CD4-positive, CD25-positive, alpha-beta regulatory T cell (primary cell): Measurements from ENCODE around the gene PLCL1. TPM values are rescaled to one million over a fixed set of nuclear protein-coding genes. Genes with fewer than 3 reads are reported as not detected.

ENCODE experiments used
- ATAC-seq, 2 donors: fragments of 150-1000 bp; cut with Tn5 transposase; one replicate each; pipeline ENCODE4 v1.10.0; 2021; ENCODE audit warnings: low read depth in 2 of 2, moderate number of reproducible peaks in 2 of 2, moderate library complexity in 1 of 2
- DNase-seq, 3 donors: peaks; one replicate each; pipeline versions ENCODE4 v3.0.0 to v3.0.0-alpha.2; 2012 to 2022; ENCODE audit warnings: mixed read lengths in 1 of 3
- H3K27ac ChIP-seq: one replicate; pipeline ENCODE4 v1.7.0; 2013; ENCODE audit warnings: mild to moderate bottlenecking, low read length; ENCODE audit not compliant: insufficient read depth, poor library complexity, severe bottlenecking
- H3K27me3 ChIP-seq: one replicate; pipeline ENCODE4 v1.7.0; 2013; ENCODE audit warnings: low read length; ENCODE audit not compliant: control insufficient read depth, insufficient read depth
- H3K36me3 ChIP-seq: one replicate; pipeline ENCODE4 v1.7.0; 2013; ENCODE audit warnings: mild to moderate bottlenecking, low read length, moderate library complexity; ENCODE audit not compliant: control insufficient read depth, insufficient read depth
- H3K4me1 ChIP-seq: 2 replicates; pipeline ENCODE4 v1.7.0; 2013; ENCODE audit warnings: mild to moderate bottlenecking, low read length; ENCODE audit not compliant: insufficient read depth, control insufficient read depth, poor library complexity, severe bottlenecking
- H3K4me3 ChIP-seq: one replicate; pipeline ENCODE4 v1.7.0; 2013; ENCODE audit warnings: low read depth, mild to moderate bottlenecking, low read length, moderate library complexity
- H3K9me3 ChIP-seq, 2 experiments: 1 replicate in 1 of 2; 2 replicates in 1 of 2; pipeline ENCODE4 v1.7.0; 2013; ENCODE audit warnings: low read length in 2 of 2, mild to moderate bottlenecking in 1 of 2, moderate library complexity in 1 of 2; ENCODE audit not compliant: control insufficient read depth in 2 of 2
- H3K27ac Mint-ChIP-seq, 3 donors: one replicate each; pipeline ENCODE4 v1.8.0; 2020 to 2022; ENCODE audit warnings: mild to moderate bottlenecking in 3 of 3, mixed read lengths in 3 of 3, moderate library complexity in 2 of 3
- H3K27me3 Mint-ChIP-seq: one replicate; pipeline ENCODE4 v1.8.0; 2022; ENCODE audit warnings: mild to moderate bottlenecking, mixed read lengths
- H3K36me3 Mint-ChIP-seq: one replicate; pipeline ENCODE4 v1.8.0; 2020; ENCODE audit warnings: mixed read lengths
- H3K4me1 Mint-ChIP-seq, 4 donors: one replicate each; pipeline ENCODE4 v1.8.0; 2020 to 2022; ENCODE audit warnings: mixed read lengths in 4 of 4, mild to moderate bottlenecking in 1 of 4
- H3K4me3 Mint-ChIP-seq, 4 donors: one replicate each; pipeline ENCODE4 v1.8.0; 2020 to 2022; ENCODE audit warnings: mild to moderate bottlenecking in 4 of 4, mixed read lengths in 4 of 4, moderate library complexity in 3 of 4
- H3K9me3 Mint-ChIP-seq, 7 donors: one replicate each; pipeline ENCODE4 v1.8.0; 2020 to 2022; ENCODE audit warnings: mixed read lengths in 7 of 7, mild to moderate bottlenecking in 3 of 7, moderate library complexity in 2 of 7
- polyA plus RNA-seq, 4 donors: library from polyadenylated mRNA; unstranded; fragments of 300-500 nt; fragmentation: Illumina TruSeq; gene quantifications; one replicate each; pipeline ENCODE4 v1.2.3, GENCODE V29; 2021
- total RNA-seq: library from RNA; stranded (reverse); gene quantifications from one replicate; pipeline ENCODE4 v1.2.3, GENCODE V29; 2022

The PLCL1 gene
- total and polyA plus RNA-seq, 5 donors from 2014 or later: 17.3 to 37.8 (median 19.2) TPM

GRCh38 chr2:197835293-197835692 lies 30.9 kb downstream of the PLCL1 start:
- peaks cover 37 to 60% (median 41%) of the 10 kb centered on the region in 4 donors for H3K4me1 Mint-ChIP-seq
- no peak overlapping the region for H3K4me3 ChIP-seq
- peak overlapping the region in 1 of 4 donors; percentile 3 for H3K4me3 Mint-ChIP-seq

GRCh38 chr2:197838036-197838435 lies 33.6 kb downstream of the PLCL1 start:
- H3K27me3 Mint-ChIP-seq: no peaks in the 10 kb centered on the region
- peaks cover 44% of the 10 kb centered on the region for H3K4me1 ChIP-seq
- peak overlapping the region; percentile 88 to 93 (median 92) for H3K27ac Mint-ChIP-seq
- DNase-seq (peak in 2 of 3 donors; percentile 59 to 86), ATAC-seq (peak; percentile 92 to 93)
- no peaks in the 10 kb centered on the region for H3K9me3 ChIP-seq
- H3K36me3 Mint-ChIP-seq: peaks cover 15% of the 10 kb centered on the region
- H3K27me3 ChIP-seq: no peaks in the 10 kb centered on the region
- H3K36me3 ChIP-seq: no peaks in the 10 kb centered on the region
- H3K4me3 Mint-ChIP-seq: peak overlapping the region; percentile 53 to 84 (median 82)
- H3K27ac ChIP-seq: peak overlapping the region; percentile 84
- peaks cover 0 to 5% (median 2%) of the 10 kb centered on the region in 7 donors for H3K9me3 Mint-ChIP-seq
- peak overlapping the region; percentile 78 for H3K4me3 ChIP-seq
- peaks cover 54 to 68% (median 63%) of the 10 kb centered on the region in 4 donors for H3K4me1 Mint-ChIP-seq

More at GRCh38 chr2:197835293-197835692, 30.9 kb downstream of the PLCL1 start:
- ATAC-seq (no peak), DNase-seq (no peak)
- no peaks in the 10 kb centered on the region for H3K27me3 ChIP-seq
- Mint-ChIP-seq H3K27ac (peak overlapping the region in 1 of 3 donors; percentile 78), H3K36me3 (peaks cover 21% of the 10 kb centered on the region), H3K9me3 (peaks cover 0 to 10% (median 4%) of the 10 kb centered on the region in 7 donors), H3K27me3 (no peaks in the 10 kb centered on the region)
- H3K9me3 ChIP-seq: no peaks in the 10 kb centered on the region
- peak overlapping the region; percentile 14 for H3K27ac ChIP-seq
- H3K36me3 ChIP-seq: no peaks in the 10 kb centered on the region
- peaks cover 38% of the 10 kb centered on the region for H3K4me1 ChIP-seq

- Histone ChIP-seq H3K27ac (peak overlapping the region; percentile 84), H3K36me3 (no peaks in the 10 kb centered on the region), H3K4me1 (peaks cover 44% of the 10 kb centered on the region), H3K27me3 (no peaks in the 10 kb centered on the region), H3K4me3 (peak overlapping the region; percentile 78), H3K9me3 (no peaks in the 10 kb centered on the region)
- H3K27me3 Mint-ChIP-seq: no peaks in the 10 kb centered on the region
- ATAC-seq: no peak
- H3K36me3 Mint-ChIP-seq: peaks cover 11% of the 10 kb centered on the region
- H3K4me3 Mint-ChIP-seq: peak overlapping the region; percentile 53 to 84 (median 82)
- peak overlapping the region; percentile 88 to 93 (median 92) for H3K27ac Mint-ChIP-seq
- peaks cover 0 to 5% (median 0%) of the 10 kb centered on the region in 7 donors for H3K9me3 Mint-ChIP-seq
- H3K4me1 Mint-ChIP-seq: peaks cover 55 to 73% (median 62%) of the 10 kb centered on the region in 4 donors
- DNase-seq: no peak
These were observed 34.2 kb downstream of the PLCL1 start for GRCh38 chr2:197838579-197838978.

- Mint-ChIP-seq H3K27ac (peak overlapping the region in 2 of 3 donors; percentile 88 to 92), H3K27me3 (no peaks in the 10 kb centered on the region), H3K4me3 (peak overlapping the region; percentile 16 to 80 (median 62)), H3K9me3 (peaks cover 0 to 4% (median 0%) of the 10 kb centered on the region in 7 donors), H3K36me3 (peaks cover 11% of the 10 kb centered on the region), H3K4me1 (peaks cover 56 to 75% (median 61%) of the 10 kb centered on the region in 4 donors)
- Histone ChIP-seq H3K27me3 (no peaks in the 10 kb centered on the region), H3K9me3 (no peaks in the 10 kb centered on the region), H3K27ac (peak overlapping the region; percentile 37), H3K36me3 (no peaks in the 10 kb centered on the region), H3K4me3 (peak overlapping the region; percentile 4), H3K4me1 (peaks cover 44% of the 10 kb centered on the region)
- ATAC-seq: peak in 1 of 2 donors; percentile 26
- DNase-seq: no peak
These were observed 34.9 kb downstream of the PLCL1 start for GRCh38 chr2:197839327-197839726.

GRCh38 chr2:197839856-197840255 lies 35.5 kb downstream of the PLCL1 start:
- Mint-ChIP-seq H3K27me3 (no peaks in the 10 kb centered on the region), H3K27ac (peak overlapping the region; percentile 66 to 92 (median 88)), H3K9me3 (no peaks in the 10 kb centered on the region), H3K4me1 (peaks cover 61 to 79% (median 63%) of the 10 kb centered on the region in 4 donors), H3K4me3 (peak overlapping the region in 1 of 4 donors; percentile 70), H3K36me3 (peaks cover 11% of the 10 kb centered on the region)
- Histone ChIP-seq H3K9me3 (no peaks in the 10 kb centered on the region), H3K27me3 (no peaks in the 10 kb centered on the region), H3K4me1 (peaks cover 44% of the 10 kb centered on the region), H3K4me3 (peak overlapping the region; percentile 0), H3K27ac (no peak overlapping the region), H3K36me3 (no peaks in the 10 kb centered on the region)
- DNase-seq: no peak
- no peak for ATAC-seq

- no peaks in the 10 kb centered on the region for H3K9me3 ChIP-seq
- H3K4me3 Mint-ChIP-seq: peak overlapping the region in 2 of 4 donors; percentile 2 to 20
- no peaks in the 10 kb centered on the region for H3K9me3 Mint-ChIP-seq
- peaks cover 72 to 94% (median 79%) of the 10 kb centered on the region in 4 donors for H3K4me1 Mint-ChIP-seq
- no peak overlapping the region for H3K27ac ChIP-seq
- ATAC-seq (no peak), DNase-seq (no peak)
- H3K27me3 ChIP-seq: no peaks in the 10 kb centered on the region
- no peaks in the 10 kb centered on the region for H3K27me3 Mint-ChIP-seq
- H3K27ac Mint-ChIP-seq: peak overlapping the region; percentile 5 to 97 (median 83)
- peaks cover 44% of the 10 kb centered on the region for H3K4me1 ChIP-seq
- no peak overlapping the region for H3K4me3 ChIP-seq
- H3K36me3 ChIP-seq: no peaks in the 10 kb centered on the region
- peaks cover 10% of the 10 kb centered on the region for H3K36me3 Mint-ChIP-seq
These were observed 41.7 kb downstream of the PLCL1 start for GRCh38 chr2:197846128-197846527.

GRCh38 chr2:197846777-197847176 lies 42.4 kb downstream of the PLCL1 start:
- H3K4me1 ChIP-seq: peaks cover 48% of the 10 kb centered on the region
- H3K4me3 ChIP-seq: peak overlapping the region; percentile 34
- no peaks in the 10 kb centered on the region for H3K9me3 Mint-ChIP-seq
- no peaks in the 10 kb centered on the region for H3K27me3 Mint-ChIP-seq
- H3K36me3 ChIP-seq: no peaks in the 10 kb centered on the region
- H3K4me1 Mint-ChIP-seq: peaks cover 75 to 94% (median 79%) of the 10 kb centered on the region in 4 donors
- peaks cover 9% of the 10 kb centered on the region for H3K36me3 Mint-ChIP-seq
- H3K4me3 Mint-ChIP-seq: peak overlapping the region in 3 of 4 donors; percentile 20 to 55 (median 26)
- no peaks in the 10 kb centered on the region for H3K9me3 ChIP-seq
- peak overlapping the region; percentile 82 to 97 (median 95) for H3K27ac Mint-ChIP-seq
- no peak for ATAC-seq
- H3K27ac ChIP-seq: peak overlapping the region; percentile 81
- no peaks in the 10 kb centered on the region for H3K27me3 ChIP-seq
- DNase-seq: no peak
